ENCODE measurements around the gene IQSEC2. TPM values are rescaled to one million over a fixed set of nuclear protein-coding genes. Genes with fewer than 3 reads are reported as not detected.

The IQSEC2 gene
- total RNA-seq, 6 donors from 2014 or later = 17.5 to 45.1 (median 26.7) TPM

- ATAC-seq (ENCODE audit: low FRiP score in 2 of 2) = peak; percentile 55 to 84
- H3K36me3 ChIP-seq = no peaks in the 10 kb centered on the region
- no peaks in the 10 kb centered on the region for H3K27me3 ChIP-seq
- peak overlapping the region in 3 of 4 donors; percentile 67 to 75 (median 69) for H3K27ac ChIP-seq
- H3K4me1 ChIP-seq = peaks cover 8 to 24% (median 10%) of the 10 kb centered on the region in 4 donors
- H3K4me3 ChIP-seq = no peak overlapping the region
- H3K9me3 ChIP-seq = no peaks in the 10 kb centered on the region
- TF ChIP-seq POLR2A (IDR thresholded peaks at IDR 0.05) = peak in 1 of 4 donors; percentile 38
- TF ChIP-seq CTCF (IDR thresholded peaks at IDR 0.05) = no peak
- no peak for TF ChIP-seq POLR2AphosphoS5 (IDR thresholded peaks at IDR 0.05)
- WGBS, 2 donors = 10 to 40% methylated on average over 2 to 11 of the region's 11 CpGs
- DNase-seq = peak in 1 of 2 donors; percentile 51
Measured at GRCh38 chrX:53287493-53288138, 6.2 kb upstream of the IQSEC2 start.

GRCh38 chrX:53286171-53286570, 4.8 kb upstream of the IQSEC2 start:
- Histone ChIP-seq H3K27ac (no peak overlapping the region), H3K4me3 (no peak overlapping the region), H3K4me1 (peaks cover 11 to 27% (median 15%) of the 10 kb centered on the region in 4 donors), H3K9me3 (no peaks in the 10 kb centered on the region), H3K36me3 (no peaks in the 10 kb centered on the region), H3K27me3 (no peaks in the 10 kb centered on the region)
- WGBS, 2 donors = 67 to 86% methylated on average over 3 of the region's 3 CpGs
- TF ChIP-seq EP300 (IDR thresholded peaks at IDR 0.05) = no peak
- TF ChIP-seq CTCF (IDR thresholded peaks at IDR 0.05) = no peak
- TF ChIP-seq POLR2AphosphoS5 (IDR thresholded peaks at IDR 0.05) = no peak
- TF ChIP-seq POLR2A (IDR thresholded peaks at IDR 0.05) = no peak
- DNase-seq (no peak), ATAC-seq (ENCODE audit: low FRiP score in 2 of 2) (no peak)

- H3K27ac ChIP-seq = no peak overlapping the region
- no peak for TF ChIP-seq CTCF (IDR thresholded peaks at IDR 0.05)
- no peak for TF ChIP-seq POLR2A (IDR thresholded peaks at IDR 0.05)
- TF ChIP-seq POLR2AphosphoS5 (IDR thresholded peaks at IDR 0.05) = no peak
- TF ChIP-seq EP300 (IDR thresholded peaks at IDR 0.05) = no peak
- peaks cover 11 to 33% (median 16%) of the 10 kb centered on the region in 4 donors for H3K4me1 ChIP-seq
- H3K27me3 ChIP-seq = no peaks in the 10 kb centered on the region
- DNase-seq (no peak), ATAC-seq (ENCODE audit: low FRiP score in 2 of 2) (no peak)
- WGBS, 2 donors = 92% methylated on average over 3 of the region's 3 CpGs; no CpG with 5 or more reads in 1 of the 2 donors
- no peaks in the 10 kb centered on the region for H3K36me3 ChIP-seq
- no peak overlapping the region for H3K4me3 ChIP-seq
- no peaks in the 10 kb centered on the region for H3K9me3 ChIP-seq
Measured at GRCh38 chrX:53285591-53285990, 4.2 kb upstream of the IQSEC2 start.

- Histone ChIP-seq H3K4me1 (peaks cover 11 to 40% (median 20%) of the 10 kb centered on the region in 4 donors), H3K36me3 (no peaks in the 10 kb centered on the region), H3K27me3 (no peaks in the 10 kb centered on the region), H3K27ac (peak overlapping the region in 1 of 4 donors; percentile 15), H3K4me3 (no peak overlapping the region), H3K9me3 (no peaks in the 10 kb centered on the region)
- DNase-seq (peak in 1 of 2 donors; percentile 73), ATAC-seq (ENCODE audit: low FRiP score in 2 of 2) (peak; percentile 73 to 78)
- TF ChIP-seq CTCF (IDR thresholded peaks at IDR 0.05) (peak; percentile 52 to 89 (median 83)), POLR2AphosphoS5 (IDR thresholded peaks at IDR 0.05) (no peak), POLR2A (IDR thresholded peaks at IDR 0.05) (no peak), EP300 (IDR thresholded peaks at IDR 0.05) (no peak)
- WGBS, 2 donors = 25 to 30% methylated on average over 7 to 8 of the region's 8 CpGs
Measured at GRCh38 chrX:53284684-53285447, 3.5 kb upstream of the IQSEC2 start.
